ENCODE data around the gene TLR6.

Gene TLR6, protein sequence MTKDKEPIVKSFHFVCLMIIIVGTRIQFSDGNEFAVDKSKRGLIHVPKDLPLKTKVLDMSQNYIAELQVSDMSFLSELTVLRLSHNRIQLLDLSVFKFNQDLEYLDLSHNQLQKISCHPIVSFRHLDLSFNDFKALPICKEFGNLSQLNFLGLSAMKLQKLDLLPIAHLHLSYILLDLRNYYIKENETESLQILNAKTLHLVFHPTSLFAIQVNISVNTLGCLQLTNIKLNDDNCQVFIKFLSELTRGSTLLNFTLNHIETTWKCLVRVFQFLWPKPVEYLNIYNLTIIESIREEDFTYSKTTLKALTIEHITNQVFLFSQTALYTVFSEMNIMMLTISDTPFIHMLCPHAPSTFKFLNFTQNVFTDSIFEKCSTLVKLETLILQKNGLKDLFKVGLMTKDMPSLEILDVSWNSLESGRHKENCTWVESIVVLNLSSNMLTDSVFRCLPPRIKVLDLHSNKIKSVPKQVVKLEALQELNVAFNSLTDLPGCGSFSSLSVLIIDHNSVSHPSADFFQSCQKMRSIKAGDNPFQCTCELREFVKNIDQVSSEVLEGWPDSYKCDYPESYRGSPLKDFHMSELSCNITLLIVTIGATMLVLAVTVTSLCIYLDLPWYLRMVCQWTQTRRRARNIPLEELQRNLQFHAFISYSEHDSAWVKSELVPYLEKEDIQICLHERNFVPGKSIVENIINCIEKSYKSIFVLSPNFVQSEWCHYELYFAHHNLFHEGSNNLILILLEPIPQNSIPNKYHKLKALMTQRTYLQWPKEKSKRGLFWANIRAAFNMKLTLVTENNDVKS

DNA sequence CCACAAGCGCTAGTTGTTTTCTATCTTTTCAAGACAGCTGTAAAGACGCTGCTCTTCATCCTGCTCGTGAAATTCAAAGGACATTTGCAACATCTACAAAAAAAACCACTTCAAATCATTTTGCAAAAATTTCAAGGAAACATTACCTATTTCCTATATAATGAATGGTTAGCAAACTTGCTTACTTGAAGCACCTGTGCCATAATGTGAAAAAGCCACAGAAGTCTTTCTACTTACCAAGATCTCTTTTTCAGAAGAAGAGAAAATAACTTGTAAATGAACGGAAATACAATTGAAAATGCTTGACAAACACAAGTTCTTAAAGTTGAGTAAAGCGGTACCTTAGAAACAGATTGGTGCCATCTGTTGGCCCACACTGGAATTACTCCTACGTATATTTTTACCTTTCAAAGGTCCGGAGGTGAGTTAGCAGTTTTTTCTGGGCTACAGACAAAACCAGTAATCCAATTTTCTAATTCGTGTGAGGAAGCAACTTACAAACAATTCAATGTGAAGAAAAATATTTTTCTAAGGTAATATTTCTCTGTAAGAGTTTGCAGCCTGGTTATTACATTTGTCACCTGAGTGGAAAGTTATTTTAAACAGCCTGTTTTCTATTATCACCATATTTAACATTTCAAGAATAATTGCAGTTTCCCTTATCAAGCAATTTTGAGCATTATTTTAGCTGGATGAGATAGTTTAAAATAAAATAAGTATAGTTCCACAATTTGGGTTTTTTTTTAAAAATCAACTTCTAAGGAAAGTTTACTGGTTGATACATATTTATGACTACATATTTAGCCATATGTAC, at the start of gene TLR6:
TSS of gene TLR6 (minus strand) at position 294 of the 814 bp plus-strand sequence. CDS start 27,344 bp downstream, outside the sequence.
- TF ChIP-seq, protein P1, sequence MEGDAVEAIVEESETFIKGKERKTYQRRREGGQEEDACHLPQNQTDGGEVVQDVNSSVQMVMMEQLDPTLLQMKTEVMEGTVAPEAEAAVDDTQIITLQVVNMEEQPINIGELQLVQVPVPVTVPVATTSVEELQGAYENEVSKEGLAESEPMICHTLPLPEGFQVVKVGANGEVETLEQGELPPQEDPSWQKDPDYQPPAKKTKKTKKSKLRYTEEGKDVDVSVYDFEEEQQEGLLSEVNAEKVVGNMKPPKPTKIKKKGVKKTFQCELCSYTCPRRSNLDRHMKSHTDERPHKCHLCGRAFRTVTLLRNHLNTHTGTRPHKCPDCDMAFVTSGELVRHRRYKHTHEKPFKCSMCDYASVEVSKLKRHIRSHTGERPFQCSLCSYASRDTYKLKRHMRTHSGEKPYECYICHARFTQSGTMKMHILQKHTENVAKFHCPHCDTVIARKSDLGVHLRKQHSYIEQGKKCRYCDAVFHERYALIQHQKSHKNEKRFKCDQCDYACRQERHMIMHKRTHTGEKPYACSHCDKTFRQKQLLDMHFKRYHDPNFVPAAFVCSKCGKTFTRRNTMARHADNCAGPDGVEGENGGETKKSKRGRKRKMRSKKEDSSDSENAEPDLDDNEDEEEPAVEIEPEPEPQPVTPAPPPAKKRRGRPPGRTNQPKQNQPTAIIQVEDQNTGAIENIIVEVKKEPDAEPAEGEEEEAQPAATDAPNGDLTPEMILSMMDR (IDR thresholded peaks at IDR 0.05; ENCODE audit: insufficient read depth, low read length, poor library complexity, severe bottlenecking) = peak; percentile 66
- peak within 1 kb of the TSS; percentile 59 for H3K4me3 ChIP-seq (replicated peaks; ENCODE audit: low read depth, low read length)
- no peaks in the 10 kb centered on the region for H3K27me3 ChIP-seq (replicated peaks; ENCODE audit: control insufficient read depth, insufficient read depth, low read length)
- no peaks in the 10 kb centered on the region for H3K36me3 ChIP-seq (ENCODE audit: control insufficient read depth, insufficient read depth, low read length)
- DNase-seq (ENCODE audit: extremely low read depth, insufficient read length) = peak; percentile 72

DNA sequence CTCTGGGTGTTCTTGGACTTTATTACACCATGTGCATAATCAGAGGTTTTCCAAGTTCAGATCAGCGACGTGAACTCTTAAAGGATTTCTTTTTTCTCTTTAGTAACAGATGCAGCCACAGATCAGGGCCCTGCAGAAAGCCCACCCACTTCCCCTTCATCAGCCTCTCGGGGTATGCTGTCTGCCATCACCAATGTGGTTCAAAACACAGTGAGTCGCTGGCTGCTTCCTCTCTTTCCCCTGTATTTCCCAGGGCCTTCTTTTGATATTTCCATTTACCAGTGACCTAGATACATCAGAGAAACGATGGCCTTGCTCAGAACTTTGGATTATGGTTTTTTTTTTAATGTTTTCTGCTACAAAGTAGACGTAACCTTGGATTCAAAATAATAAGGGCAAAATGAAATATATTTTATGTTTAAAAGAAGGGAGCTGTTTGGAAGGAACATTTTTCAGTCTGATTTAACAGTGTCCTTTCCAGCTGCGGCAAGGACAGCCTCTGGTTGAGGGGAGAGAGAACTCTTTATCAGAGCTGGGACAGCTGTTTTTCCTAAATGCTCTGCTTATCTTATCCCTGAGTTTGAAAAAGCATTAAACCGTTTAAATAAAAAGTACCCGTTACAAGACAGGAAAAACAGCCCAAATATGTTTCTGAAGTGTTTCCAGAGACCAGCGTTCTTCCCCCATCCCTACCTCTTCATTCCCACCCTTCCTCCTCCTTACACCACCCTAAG, 49.2 kb upstream of the TLR6 start:
- no peaks in the 10 kb centered on the region for H3K27me3 ChIP-seq (replicated peaks; ENCODE audit: control insufficient read depth, insufficient read depth, low read length)
- no peaks in the 10 kb centered on the region for H3K36me3 ChIP-seq (ENCODE audit: control insufficient read depth, insufficient read depth, low read length)
- no peak for DNase-seq (ENCODE audit: extremely low read depth, insufficient read length)
- no peak overlapping the region for H3K4me3 ChIP-seq (replicated peaks; ENCODE audit: low read depth, low read length)
- TF ChIP-seq, protein P1 (IDR thresholded peaks at IDR 0.05; ENCODE audit: insufficient read depth, low read length, poor library complexity, severe bottlenecking) = no peak

DNA sequence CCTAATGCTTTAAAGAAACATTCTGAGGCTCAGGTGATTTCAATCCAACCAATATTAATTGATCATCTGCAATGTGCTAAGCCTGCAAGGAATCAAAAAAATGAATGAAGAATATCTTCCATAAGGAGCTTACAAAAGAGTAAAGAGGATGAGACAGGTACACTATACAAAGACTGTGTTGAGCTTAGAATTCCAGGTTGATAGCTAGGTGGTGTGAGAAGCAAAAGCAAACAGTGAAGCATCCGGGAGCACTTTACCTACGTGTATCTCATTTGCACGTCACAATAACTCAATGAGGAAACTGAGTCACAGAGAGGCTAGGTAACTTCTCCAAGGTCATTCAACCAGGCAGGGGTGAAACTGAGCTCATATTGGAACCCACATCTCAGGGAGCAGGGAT, 48.1 kb upstream of the TLR6 start:
- Histone ChIP-seq H3K36me3 (ENCODE audit: control insufficient read depth, insufficient read depth, low read length) (no peaks in the 10 kb centered on the region), H3K4me3 (replicated peaks; ENCODE audit: low read depth, low read length) (no peak overlapping the region), H3K27me3 (replicated peaks; ENCODE audit: control insufficient read depth, insufficient read depth, low read length) (no peaks in the 10 kb centered on the region)
- no peak for DNase-seq (ENCODE audit: extremely low read depth, insufficient read length)
- TF ChIP-seq, protein P1 (IDR thresholded peaks at IDR 0.05; ENCODE audit: insufficient read depth, low read length, poor library complexity, severe bottlenecking) = no peak

DNA sequence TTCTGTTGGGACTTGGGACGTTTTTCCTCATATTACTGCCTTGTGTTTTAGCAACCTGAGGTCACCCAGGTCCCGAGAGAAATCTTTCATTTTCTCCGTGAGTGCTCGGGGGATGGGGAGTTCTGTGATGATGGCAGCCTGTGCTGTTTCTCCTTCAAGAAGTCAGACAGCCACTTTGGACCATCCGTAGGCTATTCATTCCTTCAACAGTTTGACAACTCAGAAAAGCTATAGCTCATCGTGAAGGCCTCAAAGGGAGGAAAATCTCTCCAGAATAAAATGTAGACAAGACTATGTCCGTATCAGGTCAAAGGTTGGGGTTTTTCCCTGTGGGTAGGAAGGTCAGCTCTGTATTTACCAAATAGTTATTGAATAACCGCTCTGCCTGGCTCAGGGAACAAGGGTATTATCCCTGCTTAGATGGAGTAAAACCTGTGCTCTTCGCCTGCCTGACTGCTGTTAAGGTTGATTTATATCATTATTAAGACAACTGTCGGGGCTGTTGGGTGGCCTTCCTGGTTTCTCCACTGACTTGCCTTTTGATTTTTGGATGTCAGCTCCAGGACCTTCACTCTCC, 47.6 kb upstream of the TLR6 start:
- H3K36me3 ChIP-seq (ENCODE audit: control insufficient read depth, insufficient read depth, low read length) = no peaks in the 10 kb centered on the region
- H3K4me3 ChIP-seq (replicated peaks; ENCODE audit: low read depth, low read length) = no peak overlapping the region
- TF ChIP-seq, protein P1 (IDR thresholded peaks at IDR 0.05; ENCODE audit: insufficient read depth, low read length, poor library complexity, severe bottlenecking) = no peak
- no peaks in the 10 kb centered on the region for H3K27me3 ChIP-seq (replicated peaks; ENCODE audit: control insufficient read depth, insufficient read depth, low read length)
- DNase-seq (ENCODE audit: extremely low read depth, insufficient read length) = no peak

DNA sequence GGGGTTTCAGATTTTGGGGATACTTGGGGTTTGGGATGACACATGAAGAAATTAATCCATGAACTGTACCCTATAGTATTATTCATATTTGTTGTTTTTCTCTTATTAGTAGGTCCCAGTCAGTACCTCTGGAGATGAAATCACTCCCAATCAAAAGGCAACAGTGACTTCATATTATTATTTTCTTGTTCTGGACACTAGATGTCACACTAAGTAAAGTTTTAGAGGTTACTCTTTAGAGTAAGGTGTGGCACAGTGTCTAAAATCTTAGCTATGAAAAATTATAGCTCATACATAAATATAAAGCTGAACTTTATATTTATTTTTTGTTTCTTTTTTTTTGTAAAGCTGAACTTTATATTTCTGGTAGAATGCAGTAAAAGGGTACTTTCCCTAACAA, 46.1 kb upstream of the TLR6 start:
- Histone ChIP-seq H3K27me3 (replicated peaks; ENCODE audit: control insufficient read depth, insufficient read depth, low read length) (no peaks in the 10 kb centered on the region), H3K36me3 (ENCODE audit: control insufficient read depth, insufficient read depth, low read length) (no peaks in the 10 kb centered on the region), H3K4me3 (replicated peaks; ENCODE audit: low read depth, low read length) (no peak overlapping the region)
- TF ChIP-seq, protein P1 (IDR thresholded peaks at IDR 0.05; ENCODE audit: insufficient read depth, low read length, poor library complexity, severe bottlenecking) = peak; percentile 31
- DNase-seq (ENCODE audit: extremely low read depth, insufficient read length) = peak; percentile 15
